Astrocyte (in vitro differentiated cells and primary cell): Measurements from ENCODE around the gene RNF111.

ENCODE experiments used
- EZH2 ChIP-seq: IDR thresholded peaks from 2 replicates; pipeline ENCODE4 v1.6.1; 2012; ENCODE audit warnings: mild to moderate bottlenecking, low read length, inconsistent platforms; ENCODE audit not compliant: insufficient read depth
- TF ChIP-seq, protein P1 (sequence below): IDR thresholded peaks from 2 replicates; pipeline ENCODE4 v1.5.1; 2011; ENCODE audit warnings: low read depth, mild to moderate bottlenecking, inconsistent platforms, low read length, moderate library complexity; ENCODE audit not compliant: insufficient read depth

DNA sequence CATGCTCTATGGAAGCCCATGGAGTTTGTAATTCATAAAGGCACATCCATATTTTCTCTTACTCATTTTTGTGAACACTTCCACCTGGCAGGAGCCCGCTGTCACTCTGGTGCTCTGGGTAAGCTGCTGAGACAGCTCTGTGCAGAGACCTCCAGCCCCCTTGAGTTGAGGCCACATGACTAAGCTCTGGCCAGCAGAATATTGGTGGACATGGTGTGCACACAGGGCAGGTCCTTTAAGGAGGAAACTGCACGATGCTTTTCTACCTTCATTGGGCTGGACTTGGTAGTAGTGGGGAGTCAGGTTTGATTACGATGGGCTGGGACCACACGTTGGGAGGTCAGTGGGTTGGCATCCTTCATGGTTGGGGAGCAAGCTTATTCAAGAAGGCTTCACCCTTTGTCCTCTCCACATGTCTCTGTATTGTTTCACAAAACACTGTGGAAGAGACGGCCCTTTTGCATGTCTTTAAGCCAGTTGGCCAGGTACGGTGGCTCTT, 146.5 kb downstream of the RNF111 start:
- TF ChIP-seq, protein P1, sequence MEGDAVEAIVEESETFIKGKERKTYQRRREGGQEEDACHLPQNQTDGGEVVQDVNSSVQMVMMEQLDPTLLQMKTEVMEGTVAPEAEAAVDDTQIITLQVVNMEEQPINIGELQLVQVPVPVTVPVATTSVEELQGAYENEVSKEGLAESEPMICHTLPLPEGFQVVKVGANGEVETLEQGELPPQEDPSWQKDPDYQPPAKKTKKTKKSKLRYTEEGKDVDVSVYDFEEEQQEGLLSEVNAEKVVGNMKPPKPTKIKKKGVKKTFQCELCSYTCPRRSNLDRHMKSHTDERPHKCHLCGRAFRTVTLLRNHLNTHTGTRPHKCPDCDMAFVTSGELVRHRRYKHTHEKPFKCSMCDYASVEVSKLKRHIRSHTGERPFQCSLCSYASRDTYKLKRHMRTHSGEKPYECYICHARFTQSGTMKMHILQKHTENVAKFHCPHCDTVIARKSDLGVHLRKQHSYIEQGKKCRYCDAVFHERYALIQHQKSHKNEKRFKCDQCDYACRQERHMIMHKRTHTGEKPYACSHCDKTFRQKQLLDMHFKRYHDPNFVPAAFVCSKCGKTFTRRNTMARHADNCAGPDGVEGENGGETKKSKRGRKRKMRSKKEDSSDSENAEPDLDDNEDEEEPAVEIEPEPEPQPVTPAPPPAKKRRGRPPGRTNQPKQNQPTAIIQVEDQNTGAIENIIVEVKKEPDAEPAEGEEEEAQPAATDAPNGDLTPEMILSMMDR = no peak
- TF ChIP-seq EZH2 = no peak
